ENCODE measurements around the gene GRIFIN. TPM values are rescaled to one million over a fixed set of nuclear protein-coding genes. Genes with fewer than 3 reads are reported as not detected.

Gene GRIFIN
- total and polyA plus RNA-seq, 2 donors (not counting 1 experiment from before 2014, with no cell fraction given), result not detected

DNA sequence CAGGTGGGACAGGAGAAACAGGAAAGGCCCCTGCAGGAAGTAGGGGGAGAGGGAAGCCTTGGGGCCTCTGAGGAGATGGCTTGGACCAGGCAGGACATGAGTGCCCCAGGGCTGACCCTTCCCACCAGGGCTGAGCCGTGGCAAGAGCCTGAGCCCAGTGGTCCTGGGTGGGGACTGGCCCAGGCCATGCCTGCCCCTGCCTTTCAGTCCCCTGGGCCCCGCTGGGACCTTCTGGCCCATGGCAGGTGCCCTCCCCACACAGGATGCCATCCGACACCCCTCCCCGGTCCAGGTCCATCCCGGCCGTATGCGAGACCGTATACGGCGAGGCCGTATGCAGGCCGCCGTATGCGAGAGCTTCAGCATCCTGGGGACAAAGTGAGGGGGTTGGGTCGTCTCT is 2.0 kb downstream of the GRIFIN start:
- Histone ChIP-seq H3K79me2 (ENCODE audit: control insufficient read depth, insufficient read depth, low read length) (no peaks in the 10 kb centered on the region), H3K9me3 (ENCODE audit: control insufficient read depth, insufficient read depth, low read depth, low read length) (no peaks in the 10 kb centered on the region), H3K27me3 (ENCODE audit: control insufficient read depth, insufficient read depth, low read length) (no peaks in the 10 kb centered on the region), H4K20me1 (ENCODE audit: control insufficient read depth, extremely low read depth, insufficient read depth, low read length) (no peaks in the 10 kb centered on the region), H3K4me1 (ENCODE audit: control insufficient read depth, extremely low read depth, insufficient read depth, low read length) (peaks cover 16% of the 10 kb centered on the region), H3K9ac (ENCODE audit: insufficient read depth, low read length) (no peak overlapping the region), H2AFZ (ENCODE audit: low read length) (no peak overlapping the region), H3K4me3 (replicated peaks in 1 of 4; ENCODE audit: control extremely low read depth in 1 of 4, insufficient read depth in 1 of 4, low read depth in 3 of 4, low read length in 4 of 4) (no peak overlapping the region), H3K27ac (ENCODE audit: insufficient read depth, low read length) (no peak overlapping the region), H3K36me3 (ENCODE audit: control insufficient read depth, insufficient read depth, low read length) (no peaks in the 10 kb centered on the region), H3K4me2 (ENCODE audit: extremely low read depth, insufficient read depth, low read length) (no peak overlapping the region)
- no peak for DNase-seq (ENCODE audit: low read depth in 2 of 2)
- TF ChIP-seq EZH2 (IDR thresholded peaks at IDR 0.05; ENCODE audit: low read length, missing control alignments), result no peak
- TF ChIP-seq, protein P1, sequence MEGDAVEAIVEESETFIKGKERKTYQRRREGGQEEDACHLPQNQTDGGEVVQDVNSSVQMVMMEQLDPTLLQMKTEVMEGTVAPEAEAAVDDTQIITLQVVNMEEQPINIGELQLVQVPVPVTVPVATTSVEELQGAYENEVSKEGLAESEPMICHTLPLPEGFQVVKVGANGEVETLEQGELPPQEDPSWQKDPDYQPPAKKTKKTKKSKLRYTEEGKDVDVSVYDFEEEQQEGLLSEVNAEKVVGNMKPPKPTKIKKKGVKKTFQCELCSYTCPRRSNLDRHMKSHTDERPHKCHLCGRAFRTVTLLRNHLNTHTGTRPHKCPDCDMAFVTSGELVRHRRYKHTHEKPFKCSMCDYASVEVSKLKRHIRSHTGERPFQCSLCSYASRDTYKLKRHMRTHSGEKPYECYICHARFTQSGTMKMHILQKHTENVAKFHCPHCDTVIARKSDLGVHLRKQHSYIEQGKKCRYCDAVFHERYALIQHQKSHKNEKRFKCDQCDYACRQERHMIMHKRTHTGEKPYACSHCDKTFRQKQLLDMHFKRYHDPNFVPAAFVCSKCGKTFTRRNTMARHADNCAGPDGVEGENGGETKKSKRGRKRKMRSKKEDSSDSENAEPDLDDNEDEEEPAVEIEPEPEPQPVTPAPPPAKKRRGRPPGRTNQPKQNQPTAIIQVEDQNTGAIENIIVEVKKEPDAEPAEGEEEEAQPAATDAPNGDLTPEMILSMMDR (conservative IDR thresholded peaks at IDR 0.05 in 1 of 2, IDR thresholded peaks at IDR 0.05 in 1 of 2; ENCODE audit: low read depth in 1 of 2, low read length in 2 of 2), result no peak

DNA sequence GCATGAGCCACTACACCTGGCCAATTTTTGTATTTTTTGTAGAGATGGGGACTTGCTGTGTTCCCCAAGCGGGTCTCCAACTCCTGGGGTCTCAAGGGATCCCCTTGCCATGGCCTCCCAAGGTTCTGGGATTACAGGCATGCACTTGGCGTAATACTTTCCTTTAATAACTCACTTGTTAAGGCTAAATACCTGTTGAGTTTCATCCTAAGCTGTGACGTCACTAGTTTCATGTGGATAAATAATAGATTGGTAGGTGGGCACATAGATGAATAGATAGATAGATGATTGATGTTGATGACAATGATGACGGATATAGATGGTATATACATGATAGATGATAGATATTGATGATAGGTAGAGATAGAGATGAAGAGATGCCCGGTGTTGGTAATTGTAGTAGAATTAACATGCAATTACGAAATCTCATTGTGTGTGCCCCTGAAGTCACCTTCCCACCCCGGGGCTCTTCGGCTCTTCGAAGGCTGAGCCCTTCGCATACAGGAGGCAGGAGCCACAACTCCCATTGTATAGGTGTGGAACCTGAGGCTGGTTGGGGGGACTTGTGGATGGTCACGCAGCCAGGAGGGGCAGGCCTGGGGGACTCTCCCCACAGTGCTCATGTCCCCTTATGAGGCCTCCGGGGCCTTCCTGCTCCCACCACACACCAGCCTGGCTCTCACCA is 2.6 kb downstream of the GRIFIN start:
- Histone ChIP-seq H3K4me1 (ENCODE audit: control insufficient read depth, extremely low read depth, insufficient read depth, low read length) (peaks cover 16% of the 10 kb centered on the region), H3K9me3 (ENCODE audit: control insufficient read depth, insufficient read depth, low read depth, low read length) (no peaks in the 10 kb centered on the region), H4K20me1 (ENCODE audit: control insufficient read depth, extremely low read depth, insufficient read depth, low read length) (no peaks in the 10 kb centered on the region), H3K4me3 (replicated peaks in 1 of 4; ENCODE audit: control extremely low read depth in 1 of 4, insufficient read depth in 1 of 4, low read depth in 3 of 4, low read length in 4 of 4) (no peak overlapping the region), H3K9ac (ENCODE audit: insufficient read depth, low read length) (no peak overlapping the region), H3K27me3 (ENCODE audit: control insufficient read depth, insufficient read depth, low read length) (no peaks in the 10 kb centered on the region), H3K79me2 (ENCODE audit: control insufficient read depth, insufficient read depth, low read length) (no peaks in the 10 kb centered on the region), H3K4me2 (ENCODE audit: extremely low read depth, insufficient read depth, low read length) (no peak overlapping the region), H3K36me3 (ENCODE audit: control insufficient read depth, insufficient read depth, low read length) (no peaks in the 10 kb centered on the region), H3K27ac (ENCODE audit: insufficient read depth, low read length) (no peak overlapping the region), H2AFZ (ENCODE audit: low read length) (no peak overlapping the region)
- TF ChIP-seq, protein P1 (conservative IDR thresholded peaks at IDR 0.05 in 1 of 2, IDR thresholded peaks at IDR 0.05 in 1 of 2; ENCODE audit: low read depth in 1 of 2, low read length in 2 of 2), result no peak
- TF ChIP-seq EZH2 (IDR thresholded peaks at IDR 0.05; ENCODE audit: low read length, missing control alignments), result no peak
- DNase-seq (ENCODE audit: low read depth in 2 of 2), result no peak

DNA sequence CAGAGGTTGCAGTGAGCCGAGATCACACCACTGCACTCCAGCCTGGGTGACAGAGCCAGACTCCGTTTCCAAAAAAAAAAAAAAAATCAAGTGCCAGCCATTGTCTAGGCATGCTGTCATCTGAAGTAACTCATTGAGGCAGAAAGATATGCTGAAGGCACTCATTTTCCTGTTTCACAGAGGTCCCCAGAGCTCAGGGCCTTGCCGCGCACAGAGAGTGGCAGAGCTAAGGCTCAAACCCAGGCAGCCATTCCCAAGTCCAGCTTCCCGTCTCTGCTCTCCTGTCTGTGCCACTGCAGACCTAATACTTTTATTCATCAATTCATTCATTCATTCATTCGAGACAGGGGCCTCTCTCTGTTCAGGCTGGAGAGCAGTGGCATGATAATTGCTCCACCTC is 3.5 kb downstream of the GRIFIN start:
- no peak overlapping the region for H3K4me3 ChIP-seq (replicated peaks in 1 of 4; ENCODE audit: control extremely low read depth in 1 of 4, insufficient read depth in 1 of 4, low read depth in 3 of 4, low read length in 4 of 4)
- H3K4me1 ChIP-seq (ENCODE audit: control insufficient read depth, extremely low read depth, insufficient read depth, low read length), result peaks cover 7% of the 10 kb centered on the region
- H3K9me3 ChIP-seq (ENCODE audit: control insufficient read depth, insufficient read depth, low read depth, low read length), result no peaks in the 10 kb centered on the region
- no peaks in the 10 kb centered on the region for H3K36me3 ChIP-seq (ENCODE audit: control insufficient read depth, insufficient read depth, low read length)
- TF ChIP-seq, protein P1 (conservative IDR thresholded peaks at IDR 0.05 in 1 of 2, IDR thresholded peaks at IDR 0.05 in 1 of 2; ENCODE audit: low read depth in 1 of 2, low read length in 2 of 2), result no peak
- no peak overlapping the region for H3K4me2 ChIP-seq (ENCODE audit: extremely low read depth, insufficient read depth, low read length)
- H3K79me2 ChIP-seq (ENCODE audit: control insufficient read depth, insufficient read depth, low read length), result no peaks in the 10 kb centered on the region
- DNase-seq (ENCODE audit: low read depth in 2 of 2), result no peak
- no peak overlapping the region for H3K27ac ChIP-seq (ENCODE audit: insufficient read depth, low read length)
- no peaks in the 10 kb centered on the region for H4K20me1 ChIP-seq (ENCODE audit: control insufficient read depth, extremely low read depth, insufficient read depth, low read length)
- no peak overlapping the region for H3K9ac ChIP-seq (ENCODE audit: insufficient read depth, low read length)
- no peaks in the 10 kb centered on the region for H3K27me3 ChIP-seq (ENCODE audit: control insufficient read depth, insufficient read depth, low read length)
- no peak overlapping the region for H2AFZ ChIP-seq (ENCODE audit: low read length)

Measured in fibroblast of lung (primary cell).